Limb (tissue), 2 donors: ENCODE results near the gene VPS50.

Experiments
- DNase-seq, 2 donors: peaks; one replicate each; pipeline ENCODE4 v3.0.0-alpha.2; 2016; ENCODE audit errors: extremely low spot score in 2 of 2

VPS50 gene

GRCh38 chr7:93231799-93232672, at the start of gene VPS50:
VPS50 (plus strand) TSS chr7:93232366; CDS start chr7:93232468, 102 bp downstream.
- peak; percentile 95 to 98 for DNase-seq

- no peak for DNase-seq
Measured at GRCh38 chr7:93185303-93186027, 46.7 kb upstream of the VPS50 start.

DNA sequence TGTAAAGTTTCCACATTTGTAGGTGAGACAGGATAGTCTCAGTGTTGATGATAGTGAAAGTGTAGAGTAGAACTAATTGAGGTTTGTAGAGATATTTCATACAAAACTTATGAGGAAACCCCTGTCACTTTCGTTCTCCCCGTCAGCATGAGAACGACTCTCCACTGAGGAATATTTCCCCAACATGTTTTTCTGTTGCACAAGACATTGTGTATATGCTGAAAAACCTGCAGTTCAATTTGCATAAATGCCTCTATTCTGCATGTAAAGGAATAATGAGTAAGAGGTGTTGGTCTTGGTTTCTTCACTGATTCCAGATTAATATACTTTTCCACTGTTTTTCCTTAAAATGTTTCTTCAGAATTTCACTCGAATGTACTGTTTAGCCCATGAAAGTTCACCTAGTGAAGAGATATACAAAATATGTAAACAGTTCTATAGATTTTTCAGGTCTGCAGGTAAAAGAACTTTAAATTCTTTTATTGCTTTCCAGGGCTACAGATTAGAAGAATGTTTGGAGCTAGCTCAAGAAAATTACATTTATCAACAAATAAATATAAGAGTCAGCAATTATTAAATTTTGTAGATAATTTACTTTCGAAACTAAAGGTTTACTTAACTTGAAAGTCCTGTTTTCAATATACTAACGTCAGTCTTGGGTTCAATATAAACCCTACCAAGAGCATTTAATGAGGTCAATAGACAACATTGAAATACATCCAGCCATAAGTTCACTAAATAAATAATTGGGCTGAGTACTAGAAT, 43.1 kb upstream of the VPS50 start:
- DNase-seq: no peak

GRCh38 chr7:93194386-93194785, 37.8 kb upstream of the VPS50 start:
- DNase-seq: no peak

GRCh38 chr7:93196336-93196735, 35.8 kb upstream of the VPS50 start:
- no peak for DNase-seq

- no peak for DNase-seq
Measured at GRCh38 chr7:93198472-93198871, 33.7 kb upstream of the VPS50 start.

GRCh38 chr7:93202594-93203250, 29.4 kb upstream of the VPS50 start:
- DNase-seq: peak in 1 of 2 donors; percentile 20

GRCh38 chr7:93203496-93203895, 28.7 kb upstream of the VPS50 start:
- DNase-seq: no peak

DNA sequence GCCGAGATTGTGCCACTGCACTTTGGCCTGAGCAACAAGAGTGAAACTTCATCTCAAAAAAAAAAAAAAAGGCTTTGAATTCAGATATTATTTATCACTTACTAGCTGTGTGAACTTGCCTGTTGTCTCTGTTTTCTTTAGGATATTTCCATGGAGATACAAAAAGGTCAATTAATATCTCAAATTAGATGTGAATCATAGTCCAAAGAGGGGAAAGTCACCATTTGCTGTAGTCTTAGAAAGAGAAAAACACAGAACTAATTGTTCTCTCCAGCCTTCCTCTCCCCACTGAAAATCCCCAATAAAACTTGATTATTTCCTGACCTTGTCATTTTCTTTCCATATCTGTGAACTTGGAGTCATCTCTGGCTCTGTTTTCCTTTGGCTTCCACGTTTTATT, 27.1 kb upstream of the VPS50 start:
- no peak for DNase-seq

DNA sequence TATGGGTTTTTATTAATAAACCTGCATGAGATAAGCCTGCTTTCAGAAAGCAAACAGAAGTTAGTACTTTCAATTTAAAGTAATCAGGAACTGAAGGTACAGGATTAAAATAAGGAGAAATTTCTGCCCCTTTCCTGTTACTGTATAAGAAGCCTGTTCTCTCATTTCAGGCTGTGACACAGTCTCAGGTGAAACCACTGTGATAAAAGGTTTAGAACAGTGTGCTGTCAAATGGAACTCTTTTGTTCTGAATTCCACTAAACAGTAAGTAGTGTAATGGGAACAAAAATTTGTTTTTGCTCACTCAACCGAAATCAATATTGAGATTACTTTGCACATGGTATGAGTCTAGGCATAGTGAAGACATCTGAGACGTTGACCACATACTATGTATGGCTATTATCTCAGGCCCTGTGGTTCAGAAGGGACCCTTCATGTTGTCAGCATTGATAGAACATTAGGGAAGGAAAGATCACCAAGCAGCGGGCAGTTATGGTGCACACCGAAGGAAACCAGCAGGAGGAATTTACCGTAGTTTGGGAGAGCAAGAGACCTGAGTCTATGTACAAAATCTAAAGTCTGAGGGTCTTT, 20.8 kb upstream of the VPS50 start:
- no peak for DNase-seq

DNA sequence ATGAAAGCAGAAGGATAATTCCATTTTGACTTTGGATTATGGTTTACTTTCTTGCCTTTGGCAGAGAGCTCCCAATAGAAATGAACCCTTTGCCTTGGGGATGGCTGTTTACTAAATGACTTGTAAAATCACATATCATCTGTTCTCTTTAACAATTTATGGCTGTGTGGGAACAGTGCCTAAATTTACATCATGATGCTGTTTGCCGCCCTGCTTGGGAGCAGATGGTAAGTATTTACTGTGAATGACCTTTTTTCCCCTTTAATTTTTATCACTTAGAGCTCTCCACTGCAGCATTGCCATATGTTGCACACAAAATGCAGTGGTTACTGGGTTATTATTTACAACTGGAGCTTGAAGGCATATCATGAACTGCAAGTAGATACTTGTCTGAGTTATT, 19.3 kb upstream of the VPS50 start:
- DNase-seq: peak in 1 of 2 donors; percentile 7

GRCh38 chr7:93218997-93219827, 13.0 kb upstream of the VPS50 start:
- DNase-seq: no peak

GRCh38 chr7:93219868-93220267, 12.3 kb upstream of the VPS50 start:
- DNase-seq: no peak

- DNase-seq: no peak
Measured at GRCh38 chr7:93226310-93226709, 5.9 kb upstream of the VPS50 start, which contains the start of gene HEPACAM2. HEPACAM2 (minus strand) TSS chr7:93226469.

- DNase-seq: peak in 1 of 2 donors; percentile 79
Measured at GRCh38 chr7:93228302-93228701, 3.9 kb upstream of the VPS50 start.

DNA sequence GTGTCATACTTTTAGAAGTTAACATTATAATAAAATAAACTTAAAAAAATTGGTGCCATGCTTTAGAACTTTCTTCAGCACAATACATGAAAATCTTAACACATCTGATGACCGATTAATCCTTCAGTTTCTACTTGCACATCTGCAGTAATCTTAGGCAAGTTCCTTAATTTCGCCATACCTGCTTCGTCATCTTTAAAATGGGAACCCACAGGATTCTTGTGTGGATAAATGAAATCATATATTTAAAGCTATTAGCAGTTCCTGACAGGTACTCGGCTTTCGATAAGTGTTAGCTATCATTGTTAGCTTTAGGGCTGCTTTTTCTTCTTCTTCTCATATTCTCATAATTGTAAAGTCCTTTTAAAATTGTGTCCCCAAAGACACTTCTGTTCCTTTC, 907 bp upstream of the VPS50 start:
- no peak for DNase-seq

DNA sequence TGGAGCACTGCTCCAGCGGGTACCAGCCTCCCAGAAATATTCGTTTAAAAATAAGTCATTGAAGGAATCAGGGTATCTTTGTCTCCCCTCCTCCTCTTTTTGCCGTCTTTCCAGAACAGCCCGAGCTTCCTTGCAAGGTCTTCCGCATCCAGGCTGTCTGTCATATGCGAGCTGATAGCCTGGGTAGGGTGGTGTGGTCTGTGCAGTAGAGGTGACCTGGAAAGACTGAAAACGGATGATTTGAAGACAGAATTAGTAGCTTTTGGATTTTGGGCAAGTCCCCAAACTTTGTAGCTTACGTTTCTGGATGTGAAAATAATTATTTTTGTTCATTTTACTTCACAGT, 480 bp downstream of the VPS50 start:
- DNase-seq: no peak

DNA sequence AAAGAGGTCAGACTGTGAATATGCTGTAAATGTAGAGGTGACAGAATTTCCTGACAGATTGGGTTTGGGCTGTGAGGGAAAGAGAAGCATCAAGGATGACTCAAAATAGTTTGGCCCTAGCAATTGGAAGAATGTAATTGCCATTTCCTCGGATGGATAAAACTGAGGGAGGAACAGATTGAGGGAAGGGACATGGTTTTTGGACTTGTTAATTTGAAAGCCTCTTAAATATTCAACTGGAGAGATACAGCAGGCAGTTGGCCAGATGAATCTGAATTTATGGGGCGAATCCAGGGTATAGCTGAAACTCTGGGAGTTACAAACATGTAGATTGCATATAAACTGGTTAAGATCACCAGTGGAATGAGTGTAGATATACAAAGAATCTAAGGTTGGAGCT, 3.4 kb downstream of the VPS50 start:
- no peak for DNase-seq

DNA sequence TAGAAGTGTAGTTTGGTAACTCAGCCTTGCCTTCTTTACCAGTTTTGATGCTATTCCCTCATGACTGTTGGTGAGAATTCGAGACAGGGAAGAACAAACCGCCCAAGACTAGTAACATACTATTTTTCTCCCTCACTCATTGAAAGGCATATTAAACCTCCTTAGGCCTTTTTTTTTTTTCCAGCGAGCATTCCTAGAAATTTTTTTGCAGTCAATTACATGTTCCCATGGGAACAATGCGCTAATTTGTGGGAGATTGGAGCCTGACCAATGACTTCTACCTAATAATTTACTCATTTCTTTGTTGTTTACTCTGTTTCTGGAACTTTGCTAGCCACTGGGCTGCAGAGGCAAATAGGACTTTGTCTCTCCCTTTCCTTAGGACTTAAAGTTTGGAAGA, 6.0 kb downstream of the VPS50 start:
- DNase-seq: no peak

DNA sequence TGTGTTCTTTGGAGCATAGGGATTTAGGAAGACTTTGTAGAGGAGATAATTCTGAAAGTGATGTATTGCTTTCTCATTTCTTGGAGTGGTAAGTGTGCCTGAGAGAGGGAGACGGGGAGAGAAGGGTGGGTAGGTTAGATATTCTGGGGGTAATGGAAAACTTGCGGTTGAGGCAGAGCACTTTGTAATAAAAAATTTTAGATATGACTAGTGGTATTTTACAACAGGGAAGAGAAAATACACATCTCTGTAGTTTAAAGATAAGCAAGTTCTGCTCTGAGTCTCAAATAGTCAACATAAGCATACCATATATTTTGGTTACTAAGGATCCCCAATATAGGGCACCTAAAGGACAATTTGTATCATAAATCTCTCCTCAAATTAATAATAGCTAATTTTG, 6.6 kb downstream of the VPS50 start:
- DNase-seq: no peak
